NCI-H1436 treated with DMSO at 0.1 percent for 48 hours (cell line): ENCODE data around the gene GK.
"Not testable (repeated sequence)": the region's sequence is repeated elsewhere in the genome, so short reads cannot be mapped to it uniquely, and the experiment has no call there.

ENCODE experiments used
- DNase-seq: peaks from one replicate; lab custom pipeline; 2025; lab: John Stamatoyannopoulos, UW

GK gene

DNA sequence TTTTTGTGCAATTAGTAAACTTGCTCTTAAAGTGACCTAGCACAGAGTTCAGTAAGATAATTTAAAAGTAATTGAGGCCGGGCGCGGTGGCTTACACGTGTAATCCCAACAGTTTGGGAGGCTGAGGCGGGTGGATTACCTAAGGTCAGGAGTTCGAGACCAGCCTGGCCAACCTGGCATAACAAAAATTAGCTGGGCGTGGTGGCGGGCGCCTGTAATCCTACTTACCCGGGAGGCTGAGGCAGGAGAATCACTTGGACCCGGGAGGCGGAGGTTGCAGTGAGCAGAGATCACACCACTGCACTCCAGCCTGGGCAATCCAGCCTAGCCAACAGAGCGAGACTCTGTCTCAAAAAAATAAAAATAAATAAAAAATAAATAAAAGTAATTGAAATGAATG is 1.2 kb downstream of the GK start:
- DNase-seq, result not testable (repeated sequence)

DNA sequence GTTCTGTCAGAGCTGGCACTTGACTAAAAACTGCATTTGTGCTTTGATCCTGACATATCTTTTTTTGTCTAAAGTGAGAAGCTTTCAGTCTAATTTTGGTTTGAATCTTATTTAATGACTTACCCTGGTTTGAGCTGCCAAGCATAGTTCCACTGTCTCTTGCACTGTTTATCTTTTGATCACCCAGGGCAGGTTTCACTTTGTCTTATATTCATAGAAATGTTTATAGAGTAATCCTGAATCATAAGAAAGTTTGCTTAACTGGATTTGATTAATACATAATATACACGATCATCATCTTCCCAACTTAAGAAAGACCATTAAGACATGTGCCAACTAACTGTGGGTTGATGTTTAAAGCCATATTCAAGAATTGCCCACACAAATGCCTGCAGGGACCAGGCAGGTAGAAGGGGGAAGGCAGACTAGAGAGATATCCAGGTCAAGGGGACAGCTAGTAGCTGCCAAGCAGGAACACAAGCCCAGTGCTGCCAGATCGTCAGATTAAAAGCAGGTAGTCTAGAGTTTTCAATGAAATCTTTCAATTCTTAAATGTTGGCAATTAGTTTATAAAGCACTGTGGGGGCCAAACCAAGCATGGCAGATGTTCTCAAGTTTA is 1.9 kb downstream of the GK start:
- DNase-seq, result no peak

DNA sequence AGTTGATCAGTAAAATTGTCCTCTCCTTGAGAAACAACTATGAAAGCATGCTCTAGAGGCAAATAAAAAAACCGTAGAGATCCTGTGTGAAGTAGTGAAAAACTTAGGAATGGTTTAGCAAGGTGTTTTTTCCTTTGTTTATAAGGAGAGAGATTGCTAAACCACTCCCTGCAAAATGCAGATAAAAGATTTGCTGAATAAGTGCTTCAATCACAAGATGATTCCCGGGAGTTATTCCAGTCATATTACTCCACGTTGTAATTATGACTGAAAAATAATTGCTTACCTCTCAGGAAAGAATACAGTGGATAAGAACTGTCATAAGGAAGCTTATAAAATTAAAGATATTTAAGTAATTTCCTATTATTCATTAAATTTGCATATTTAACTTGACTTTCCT is 2.8 kb downstream of the GK start:
- no peak for DNase-seq

DNA sequence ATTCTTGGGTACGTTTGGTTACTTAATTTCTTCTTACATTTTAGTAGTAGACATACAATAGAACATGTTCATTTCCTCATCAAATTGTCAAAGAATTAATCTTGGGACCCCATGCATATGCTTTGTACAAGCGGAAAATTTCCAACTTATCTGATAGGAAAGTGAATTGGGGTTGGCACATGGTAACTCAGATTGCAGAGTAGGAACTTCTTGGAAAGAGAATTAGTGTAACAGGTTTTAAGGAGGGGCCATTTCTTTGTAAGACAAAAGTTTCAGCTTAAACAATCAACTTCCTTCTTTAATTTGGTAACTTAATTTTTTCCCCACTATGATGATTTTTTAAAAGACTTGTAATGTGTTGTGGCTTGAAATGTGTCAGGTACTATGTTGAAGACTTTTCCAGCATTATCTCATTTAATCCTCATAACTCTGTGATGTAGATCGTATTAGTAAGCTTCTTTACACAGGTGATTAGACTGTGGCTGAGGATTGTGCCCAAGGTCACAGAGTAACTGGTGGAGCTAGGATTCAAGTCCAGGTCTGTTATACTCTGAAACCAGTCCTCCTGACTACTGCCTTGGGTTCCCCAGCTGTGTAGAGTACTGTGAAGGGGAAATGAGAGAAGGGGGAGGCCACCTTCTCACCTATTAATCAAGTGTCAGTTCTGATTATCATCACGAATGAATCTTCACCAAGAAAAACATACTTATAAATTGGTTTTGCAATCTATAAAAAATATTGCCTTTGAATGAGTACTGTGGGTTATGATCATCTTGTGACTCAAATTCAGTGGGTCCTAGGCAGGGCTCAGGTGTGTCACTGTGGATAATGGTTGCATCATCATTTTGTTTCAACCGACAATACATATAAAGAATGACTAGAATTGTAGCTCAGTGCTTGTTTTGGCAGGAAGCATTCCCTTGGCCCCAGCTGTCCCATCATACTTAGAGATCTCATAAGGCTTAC is 4.3 kb downstream of the GK start:
- no peak for DNase-seq

DNA sequence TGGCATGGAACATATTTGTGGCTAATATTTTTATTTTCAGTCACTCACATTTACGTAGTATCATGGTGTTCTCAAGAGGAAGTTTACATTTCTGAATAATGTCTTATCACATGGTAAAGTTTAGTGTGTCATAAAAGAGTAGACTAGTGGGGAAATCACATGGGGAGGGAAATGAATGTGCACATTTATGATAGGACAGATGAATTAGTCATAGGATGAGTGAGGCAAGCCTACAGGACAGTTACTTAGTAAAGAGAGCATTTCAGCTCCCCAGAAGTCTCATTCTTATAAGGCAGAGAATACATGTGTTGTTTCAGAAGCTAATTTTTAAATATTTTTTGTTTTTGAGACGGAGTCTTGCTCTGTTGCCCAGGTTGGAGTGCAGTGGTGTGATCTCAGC is 6.2 kb downstream of the GK start:
- no peak for DNase-seq

DNA sequence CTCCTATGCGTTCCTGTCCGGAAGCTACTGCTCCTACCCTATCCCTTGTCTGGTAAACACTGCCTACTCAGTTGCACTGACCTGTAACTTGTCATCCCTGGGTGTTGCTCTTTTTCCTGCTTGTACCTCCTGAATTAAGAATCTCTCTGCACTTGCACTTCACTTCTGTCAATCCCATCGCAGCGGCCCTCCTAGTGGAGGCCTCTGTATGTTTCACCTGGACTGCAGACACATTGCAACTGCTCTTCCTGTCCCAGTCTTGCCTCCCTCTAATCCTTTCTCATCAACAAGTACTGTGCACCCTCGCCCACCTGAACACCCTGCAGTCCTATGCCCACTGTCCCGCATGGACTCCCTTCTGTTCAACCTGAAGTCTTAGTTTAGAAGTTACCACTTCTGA is 8.0 kb downstream of the GK start:
- DNase-seq, result no peak

DNA sequence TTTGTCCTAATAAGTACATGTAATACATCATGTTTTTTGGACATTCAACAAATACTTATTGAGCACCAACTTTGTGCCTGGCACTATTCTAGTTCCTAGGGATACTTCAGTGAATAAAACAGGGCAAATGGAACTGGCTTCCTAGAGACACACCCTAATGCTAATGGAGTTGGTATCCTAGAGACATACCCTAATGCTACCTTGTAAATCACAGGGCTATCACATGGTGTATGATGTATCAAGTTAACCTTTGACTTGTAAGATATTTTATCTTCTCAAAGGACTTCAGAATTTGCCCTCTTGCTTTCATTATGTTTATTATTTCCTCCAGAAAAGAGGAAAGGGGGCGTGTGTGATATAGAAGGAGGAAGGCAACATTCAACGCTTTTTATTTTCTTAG is 10.1 kb downstream of the GK start:
- DNase-seq, result no peak

DNA sequence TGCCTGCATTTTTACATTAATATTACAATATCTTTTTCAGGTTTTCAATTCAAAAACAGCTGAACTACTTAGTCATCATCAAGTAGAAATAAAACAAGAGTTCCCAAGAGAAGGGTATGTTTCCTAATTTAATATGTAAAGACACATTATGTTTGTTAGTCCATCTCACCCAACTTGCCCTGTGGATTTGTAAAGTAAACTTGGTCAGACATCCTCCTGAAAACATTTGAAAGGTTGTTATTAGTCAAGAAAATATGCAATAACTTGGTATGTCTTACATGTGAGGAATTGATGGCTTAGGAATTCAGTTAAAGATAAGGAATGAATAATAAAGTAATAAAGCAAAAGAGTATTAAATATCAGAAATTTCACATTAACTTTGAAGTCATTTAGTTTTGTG is 12.2 kb downstream of the GK start:
- DNase-seq, result no peak

DNA sequence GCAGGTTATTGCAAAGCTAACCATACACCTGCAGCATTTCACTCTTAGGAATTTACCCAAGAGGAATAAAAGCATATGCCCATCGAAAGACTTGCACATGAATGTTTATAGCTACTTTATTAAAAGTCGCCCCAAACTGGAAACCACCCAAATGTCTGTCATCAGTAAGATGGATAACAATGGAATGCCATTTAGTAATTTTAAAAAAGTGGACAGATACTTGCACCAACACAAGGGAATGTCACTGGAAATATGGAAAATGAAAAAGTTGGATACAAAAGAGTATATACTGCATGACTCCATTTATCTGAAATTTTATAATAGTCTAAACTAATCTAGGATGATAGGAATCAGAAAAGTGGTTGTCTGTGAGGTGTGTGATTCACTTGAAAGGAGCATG is 12.9 kb downstream of the GK start:
- no peak for DNase-seq

DNA sequence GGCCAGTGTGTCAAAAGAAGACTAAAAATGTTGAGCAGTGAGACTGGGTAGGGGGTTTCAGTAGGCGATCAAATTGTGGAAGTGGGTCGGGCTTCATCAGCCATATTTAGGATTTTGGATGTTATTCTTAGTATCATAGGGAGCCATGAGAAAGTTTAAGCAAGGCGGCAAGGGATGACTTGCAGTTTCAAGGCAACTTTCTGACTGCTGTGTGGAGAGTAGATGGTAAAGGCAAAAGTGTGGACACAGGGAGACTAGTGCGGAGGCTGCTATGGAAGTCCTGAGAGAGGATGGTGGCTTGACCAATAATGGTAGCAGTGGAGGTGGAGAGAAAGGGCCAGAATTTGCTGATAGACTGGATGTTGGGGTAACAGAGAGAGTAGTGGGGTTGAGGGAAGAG is 15.4 kb downstream of the GK start:
- DNase-seq, result no peak

DNA sequence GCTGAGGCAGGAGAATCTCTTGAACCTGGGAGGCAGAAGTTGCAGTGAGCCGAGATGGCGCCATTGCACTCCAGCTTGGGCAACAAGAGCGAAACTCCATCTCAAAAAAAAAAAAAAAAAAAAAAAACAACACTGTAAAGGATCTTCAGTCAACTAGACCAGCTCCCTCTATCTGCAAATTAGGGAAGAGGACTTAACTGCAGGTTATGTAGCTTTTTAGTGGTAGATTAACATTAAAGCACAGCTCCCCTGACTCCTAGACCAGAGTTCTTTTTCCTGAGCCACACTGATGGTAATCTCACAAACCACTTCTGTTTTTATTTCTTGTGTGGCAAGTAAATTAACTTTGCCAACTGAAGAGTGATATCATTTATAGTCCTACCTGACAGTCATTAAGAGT is 18.0 kb downstream of the GK start:
- not testable (repeated sequence) for DNase-seq

DNA sequence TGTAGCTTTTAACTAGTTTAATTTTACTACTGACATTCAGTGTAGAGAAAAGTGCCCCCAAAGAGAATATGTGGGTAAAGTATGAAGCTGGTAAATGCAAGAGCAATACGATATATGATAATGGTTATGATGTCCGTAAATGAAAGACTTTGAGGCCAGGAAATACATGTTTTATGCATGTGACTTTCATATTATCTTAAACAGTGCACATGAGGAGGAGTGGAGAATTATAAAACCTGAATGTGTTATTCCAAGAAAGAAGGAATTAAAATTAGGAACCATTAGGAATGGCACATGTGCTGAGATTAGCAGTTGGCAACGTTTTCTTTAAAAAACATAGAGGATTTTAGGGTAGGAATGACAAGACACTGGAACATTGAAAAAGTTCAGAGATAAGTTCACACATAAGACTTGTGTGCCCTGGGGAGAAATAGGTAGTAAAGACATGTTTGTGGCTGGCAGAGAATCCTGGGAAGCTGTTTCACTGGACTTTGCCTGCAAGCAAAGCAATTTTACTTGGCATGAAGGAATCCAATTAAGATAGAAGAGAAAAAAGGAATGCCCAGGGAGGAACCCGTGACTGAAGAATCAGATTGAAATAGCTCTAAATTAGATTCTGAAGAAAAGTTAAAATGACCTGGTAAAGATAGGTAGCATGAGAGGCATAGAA is 20.0 kb downstream of the GK start:
- no peak for DNase-seq

DNA sequence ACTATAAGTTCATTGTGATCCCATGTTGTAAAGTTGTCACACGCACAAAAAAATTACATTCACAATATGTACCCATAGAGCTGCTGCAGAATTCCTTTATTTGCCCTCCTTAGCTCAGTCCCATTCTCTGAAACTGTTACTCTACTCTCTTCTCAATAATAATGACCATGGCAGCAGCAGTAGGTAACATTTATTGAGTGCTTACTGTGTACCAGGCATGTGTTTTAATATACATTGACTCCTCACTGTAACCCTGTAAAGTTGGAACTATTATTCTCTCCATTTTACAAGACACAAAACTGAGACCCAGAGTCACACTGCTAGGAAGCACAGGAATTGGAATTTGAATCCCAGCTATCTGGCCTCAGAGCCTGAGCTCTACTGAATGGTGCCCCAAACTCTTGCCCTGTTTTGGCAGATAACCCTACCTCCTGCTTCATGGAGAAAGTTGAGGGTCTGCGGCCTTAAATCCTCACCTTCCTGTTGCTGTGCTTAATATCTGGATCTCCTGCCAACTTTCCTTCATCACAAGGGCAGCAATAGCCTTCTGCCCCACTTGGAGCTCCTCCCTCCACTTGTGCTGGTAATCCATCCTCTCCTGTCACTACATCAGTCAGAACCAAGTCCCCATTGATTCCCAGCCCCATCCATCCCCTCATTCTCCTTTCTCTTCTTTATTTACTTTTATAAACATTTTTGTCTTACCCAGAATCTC is 20.8 kb downstream of the GK start:
- DNase-seq, result no peak

DNA sequence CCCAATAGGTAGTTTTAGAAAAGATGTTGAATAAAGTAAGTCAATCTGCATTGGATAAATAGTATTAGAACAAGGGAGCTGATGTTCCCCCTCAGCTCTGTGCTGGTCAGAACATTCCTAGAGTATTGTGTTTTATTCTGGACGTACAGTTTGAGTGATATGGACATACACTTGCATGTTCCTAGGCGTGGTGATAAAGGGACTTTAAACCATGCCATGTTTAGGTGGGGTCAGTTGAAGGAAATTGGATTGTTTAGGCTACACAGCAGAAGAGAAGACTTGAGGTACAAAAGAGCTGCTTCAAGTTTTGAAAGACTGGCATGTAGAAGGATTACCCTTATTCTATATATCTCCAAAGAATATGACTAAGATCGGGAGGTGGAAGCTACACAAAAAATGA is 21.6 kb downstream of the GK start:
- no peak for DNase-seq

DNA sequence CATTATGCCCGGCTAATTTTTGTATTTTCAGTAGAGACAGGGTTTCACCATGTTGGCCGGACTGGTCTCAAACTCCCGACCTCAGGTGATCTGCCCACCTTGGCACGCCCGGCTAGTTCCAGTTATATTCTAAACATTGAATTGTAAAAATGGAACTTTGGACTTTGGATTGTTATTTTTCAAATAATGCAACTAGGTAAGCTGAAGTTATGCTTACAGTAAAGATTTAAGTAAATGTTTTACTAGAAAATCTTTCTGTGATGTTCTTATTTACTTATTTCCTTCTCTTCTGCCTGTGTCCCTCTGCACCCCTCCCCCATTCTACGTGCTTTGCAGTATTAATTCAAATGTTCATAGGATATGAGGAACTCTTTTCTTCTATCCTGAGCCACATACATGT is 26.1 kb downstream of the GK start:
- DNase-seq, result no peak

DNA sequence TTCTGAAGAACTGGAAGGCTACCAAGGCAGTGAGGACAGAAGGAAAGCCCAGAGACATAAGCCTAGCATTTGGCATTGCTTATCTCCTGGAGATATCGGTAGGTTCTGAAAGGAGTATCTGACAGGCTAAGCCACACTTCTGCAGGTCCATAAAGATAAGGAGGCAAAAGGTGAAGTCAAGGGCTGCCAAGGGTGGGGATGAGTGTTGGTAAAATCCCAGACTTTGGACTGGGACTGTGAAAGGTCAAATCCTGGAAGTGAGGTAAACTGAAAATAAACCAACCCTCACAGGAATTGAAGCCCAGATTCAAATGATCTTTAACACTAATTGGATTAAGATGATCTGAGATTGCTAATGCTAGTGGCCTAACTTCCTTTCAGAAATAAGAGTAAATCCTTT is 27.4 kb downstream of the GK start:
- no peak for DNase-seq

DNA sequence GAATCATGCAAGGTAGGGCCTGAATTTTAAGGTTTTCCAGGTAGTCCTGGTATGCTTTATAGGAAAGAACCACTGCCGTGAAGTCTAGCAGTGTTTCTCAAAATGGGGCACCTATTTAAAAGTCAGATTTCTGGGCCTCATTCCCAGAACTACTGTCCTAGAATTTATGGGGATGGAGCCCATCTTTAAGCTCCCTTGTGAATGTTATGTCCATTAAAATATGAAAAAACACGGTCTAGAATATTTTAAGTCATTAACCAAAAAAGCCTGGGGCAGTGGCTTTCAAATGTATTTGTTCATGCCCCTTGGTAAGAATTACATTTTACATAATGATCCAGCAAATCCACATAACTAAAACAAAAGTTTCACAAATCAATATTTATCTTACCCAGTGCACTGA is 35.4 kb downstream of the GK start:
- no peak for DNase-seq

DNA sequence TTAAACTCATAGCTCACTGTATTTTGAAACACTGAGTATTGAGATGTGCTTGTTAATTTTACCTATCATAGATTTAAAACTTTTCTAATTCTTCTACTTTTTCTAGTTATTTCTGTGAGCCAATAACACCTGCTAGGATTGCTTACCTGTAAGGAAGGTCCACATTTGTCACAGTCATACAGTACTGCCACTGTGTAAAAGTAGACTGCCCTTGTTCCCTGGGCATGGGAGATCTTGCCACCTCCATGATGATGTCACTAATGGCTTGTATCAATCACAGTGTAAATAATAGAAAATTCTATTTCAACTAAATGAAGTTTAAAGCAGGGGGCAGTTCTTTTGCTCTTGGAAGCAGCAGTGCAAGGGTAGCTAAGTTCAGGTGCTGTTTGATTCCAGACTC is 35.9 kb downstream of the GK start:
- no peak for DNase-seq

DNA sequence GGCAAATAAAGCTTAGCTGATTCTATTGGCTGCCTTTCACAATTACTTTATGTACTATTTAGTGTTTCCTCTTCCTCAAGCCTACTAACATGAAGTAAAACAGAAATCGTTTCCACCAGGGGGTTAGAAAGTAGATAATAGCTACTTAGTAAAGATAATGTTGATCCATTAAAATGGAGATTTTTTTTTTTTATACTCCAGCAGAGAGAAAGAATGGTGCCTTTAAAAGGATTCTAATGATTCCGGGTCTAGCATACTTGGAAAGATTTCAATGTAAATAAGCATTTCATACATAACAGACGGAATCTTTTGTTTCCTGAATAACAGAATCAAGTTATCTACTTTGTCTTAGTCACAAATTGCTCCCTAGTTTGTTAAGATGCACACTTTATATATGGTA is 37.1 kb downstream of the GK start:
- DNase-seq, result no peak

DNA sequence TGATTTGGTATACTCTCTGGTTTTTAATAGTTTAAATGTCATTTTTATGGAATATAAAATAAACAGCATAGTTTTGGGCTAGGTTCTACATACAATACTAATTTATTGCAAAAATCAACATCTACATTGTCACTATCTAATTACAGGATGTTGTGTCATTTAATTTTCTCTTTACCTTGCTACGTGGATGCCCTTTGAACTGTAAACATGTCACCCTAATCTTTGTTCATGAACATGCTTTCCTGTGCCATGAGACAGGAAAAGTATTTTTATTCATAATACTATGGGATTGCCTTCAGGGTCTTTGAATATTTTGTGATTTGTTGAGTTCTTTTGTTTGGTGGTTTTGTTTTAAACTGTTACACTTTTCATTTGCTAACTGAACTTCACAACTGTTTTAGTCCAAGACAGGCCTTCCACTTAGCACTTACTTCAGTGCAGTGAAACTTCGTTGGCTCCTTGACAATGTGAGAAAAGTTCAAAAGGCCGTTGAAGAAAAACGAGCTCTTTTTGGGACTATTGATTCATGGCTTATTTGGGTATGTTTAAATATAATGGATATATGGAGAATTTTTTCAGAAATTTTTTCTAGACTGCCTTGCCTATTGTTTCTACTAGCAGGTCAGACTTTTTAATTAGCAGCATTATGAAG is 40.9 kb downstream of the GK start:
- DNase-seq, result no peak

DNA sequence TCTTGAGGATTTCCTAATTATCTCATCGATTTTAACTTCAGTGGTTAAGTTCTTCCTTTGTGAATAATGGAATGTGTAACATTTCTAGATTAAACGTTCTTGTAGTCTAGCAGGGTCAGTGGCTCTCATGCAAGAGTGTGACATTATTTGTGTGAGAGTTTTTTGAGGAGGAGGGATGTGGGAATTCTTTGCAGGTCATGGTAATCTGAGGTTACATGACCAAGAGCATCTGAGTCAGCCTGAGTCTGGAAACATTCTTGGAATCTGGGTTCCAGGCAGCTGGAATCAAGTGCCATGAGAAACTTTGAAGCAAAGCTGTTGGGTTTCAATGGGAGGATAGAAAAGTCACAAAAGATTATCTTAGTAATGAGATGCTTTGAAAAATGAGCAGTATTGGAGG is 49.5 kb downstream of the GK start:
- no peak for DNase-seq

DNA sequence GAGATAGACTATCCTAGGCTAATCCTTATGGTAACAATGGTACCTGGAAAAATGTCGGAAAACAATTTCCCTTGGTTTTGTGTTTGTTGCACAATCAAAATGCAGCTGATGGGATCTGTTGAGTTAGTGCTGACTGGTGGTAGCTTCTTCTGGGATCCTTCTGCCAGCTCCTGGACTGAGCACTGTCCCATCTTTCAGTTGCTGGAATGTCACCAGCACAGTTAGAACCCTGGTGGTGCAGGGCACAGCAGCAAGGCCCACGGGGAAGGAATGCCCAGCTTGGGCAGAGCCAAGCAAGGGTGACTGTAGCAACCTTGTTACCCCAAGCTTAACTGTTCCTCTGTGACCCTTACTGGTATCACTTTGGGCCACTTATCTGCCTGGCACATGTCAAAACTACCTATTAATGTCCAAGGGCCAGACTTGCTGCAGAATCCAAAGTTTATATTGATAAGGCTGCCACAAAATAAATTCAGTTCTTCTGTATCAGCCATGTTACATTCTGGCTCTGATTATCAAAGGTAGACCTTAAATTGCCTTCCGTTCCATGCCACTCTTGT is 53.1 kb downstream of the GK start:
- DNase-seq, result no peak
